ENCODE measurements around the gene KLF6. TPM values are rescaled to one million over a fixed set of nuclear protein-coding genes. Genes with fewer than 3 reads are reported as not detected.

KLF6 gene
- total and polyA plus RNA-seq, 9 of the 15 experiments (the other 6 are each of a cell fraction or from before 2014, with no cell fraction given) = 3.2 to 23.9 (median 8.0) TPM

DNA sequence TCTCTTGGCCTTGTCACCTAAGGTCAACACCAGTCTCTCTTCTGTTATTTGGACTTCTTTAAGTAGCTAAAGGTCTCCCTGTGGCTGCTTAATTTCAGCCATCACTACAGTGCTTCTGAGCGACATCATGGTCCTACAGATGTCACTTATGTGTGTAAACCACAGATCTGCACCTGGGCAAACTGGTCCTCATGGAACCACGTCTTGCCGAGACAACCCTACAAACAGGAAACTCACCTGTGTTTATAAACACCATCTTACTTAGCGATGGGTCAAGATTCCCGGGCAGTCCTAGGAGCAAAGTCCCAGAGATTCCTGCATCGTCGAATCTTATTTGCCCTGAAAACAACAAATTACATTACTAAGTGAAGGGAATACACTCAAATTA lies 27.8 kb downstream of the KLF6 start:
- ChIA-PET CTCF (ENCODE audit: low intra/inter-chr PET ratio) (no interaction called here), POLR2A (interaction anchor here (0.6 to 3.1 kb wide), 3 partner anchors 18 to 66 kb away, joined by 3 to 12 read pairs (median 4); partner anchors contain the start of gene KLF6)
- FAIRE-seq = no peak
- Histone ChIP-seq H3K9ac (ENCODE audit: insufficient read depth in 1 of 2, low read depth in 2 of 2, low read length in 2 of 2) (no peak overlapping the region), H3K4me1 (replicated peaks in 1 of 2; ENCODE audit: control insufficient read depth in 2 of 2, insufficient read depth in 2 of 2, low read length in 2 of 2) (peaks cover 2 to 22% of the 10 kb centered on the region in 2 experiments; a peak in 3 of 5 replicates), H3K79me2 (ENCODE audit: control insufficient read depth, insufficient read depth, low read length) (no peaks in the 10 kb centered on the region), H4K20me1 (replicated peaks; ENCODE audit: control insufficient read depth, insufficient read depth, low read length) (peaks cover 4% of the 10 kb centered on the region; the same call in 1 of the 2 replicates), H3K9me1 (ENCODE audit: control insufficient read depth, insufficient read depth, low read length) (no peaks in the 10 kb centered on the region), H3K4me3 (no peak overlapping the region), H2AFZ (ENCODE audit: low read depth, low read length) (no peak overlapping the region), H3K36me3 (ENCODE audit: control insufficient read depth, insufficient read depth, low read length) (no peaks in the 10 kb centered on the region), H3K9me3 (replicated peaks; ENCODE audit: control insufficient read depth, insufficient read depth, low read depth, low read length) (no peaks in the 10 kb centered on the region), H3K27me3 (ENCODE audit: control insufficient read depth in 2 of 2, insufficient read depth in 2 of 2, low read length in 2 of 2) (peaks cover 0 to 5% of the 10 kb centered on the region in 2 experiments; a peak in 1 of 5 replicates), H3K4me2 (ENCODE audit: insufficient read depth, low read length) (no peak overlapping the region), H3K27ac (ENCODE audit: extremely low read depth, low read depth, low read length) (no peak overlapping the region)
- intact Hi-C loops (cut with micrococcal nuclease) (no loop called here), in situ Hi-C loops (cut with MboI) (no loop called here)
- no TSS peak for BruUV-seq (replicated peaks)
- no peak for TF ChIP-seq SIX5 (IDR thresholded peaks at IDR 0.05; ENCODE audit: borderline replicate concordance in 1 of 2, insufficient read depth in 1 of 2, low read depth in 1 of 2, low read length in 2 of 2)
- no peak for TF ChIP-seq MECOM (CRISPR knock-in tag; IDR thresholded peaks at IDR 0.05)
- no peak for TF ChIP-seq TCF7L2 (IDR thresholded peaks at IDR 0.05; ENCODE audit: low read depth, low read length)
- no peak for TF ChIP-seq RHOXF2B (CRISPR knock-in tag; conservative IDR thresholded peaks at IDR 0.05)
- TF ChIP-seq, protein P1, sequence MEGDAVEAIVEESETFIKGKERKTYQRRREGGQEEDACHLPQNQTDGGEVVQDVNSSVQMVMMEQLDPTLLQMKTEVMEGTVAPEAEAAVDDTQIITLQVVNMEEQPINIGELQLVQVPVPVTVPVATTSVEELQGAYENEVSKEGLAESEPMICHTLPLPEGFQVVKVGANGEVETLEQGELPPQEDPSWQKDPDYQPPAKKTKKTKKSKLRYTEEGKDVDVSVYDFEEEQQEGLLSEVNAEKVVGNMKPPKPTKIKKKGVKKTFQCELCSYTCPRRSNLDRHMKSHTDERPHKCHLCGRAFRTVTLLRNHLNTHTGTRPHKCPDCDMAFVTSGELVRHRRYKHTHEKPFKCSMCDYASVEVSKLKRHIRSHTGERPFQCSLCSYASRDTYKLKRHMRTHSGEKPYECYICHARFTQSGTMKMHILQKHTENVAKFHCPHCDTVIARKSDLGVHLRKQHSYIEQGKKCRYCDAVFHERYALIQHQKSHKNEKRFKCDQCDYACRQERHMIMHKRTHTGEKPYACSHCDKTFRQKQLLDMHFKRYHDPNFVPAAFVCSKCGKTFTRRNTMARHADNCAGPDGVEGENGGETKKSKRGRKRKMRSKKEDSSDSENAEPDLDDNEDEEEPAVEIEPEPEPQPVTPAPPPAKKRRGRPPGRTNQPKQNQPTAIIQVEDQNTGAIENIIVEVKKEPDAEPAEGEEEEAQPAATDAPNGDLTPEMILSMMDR (IDR thresholded peaks at IDR 0.05 in 2 of 3, conservative IDR thresholded peaks at IDR 0.05 in 1 of 3; ENCODE audit: insufficient read depth in 2 of 3, low read depth in 1 of 3, low read length in 3 of 3) = no peak
- no peak for TF ChIP-seq FOXP1 (CRISPR knock-in tag; IDR thresholded peaks at IDR 0.05)
- no peak for TF ChIP-seq TCF7 (IDR thresholded peaks at IDR 0.05; ENCODE audit: borderline replicate concordance)
- TF ChIP-seq ZNF3 (CRISPR knock-in tag; IDR thresholded peaks at IDR 0.05) = no peak
- TF ChIP-seq SRSF9 (IDR thresholded peaks at IDR 0.05; ENCODE audit: borderline replicate concordance, low read depth, low read length) = no peak
- ATAC-seq = no peak
- WGBS (ENCODE audit: insufficient coverage, low coverage, missing lambda C conversion rate) = 38% methylated on average over 7 of the region's 7 CpGs
- no peak for DNase-seq (ENCODE audit: extremely low read depth in 1 of 4, low spot score in 3 of 4)

Data from K562 (cell line).